ENCODE data around the gene DNASE2B. TPM values are rescaled to one million over a fixed set of nuclear protein-coding genes. Genes with fewer than 3 reads are reported as not detected.

Gene DNASE2B
- total RNA-seq, 1 experiment from 2014 or later, result not detected

DNA sequence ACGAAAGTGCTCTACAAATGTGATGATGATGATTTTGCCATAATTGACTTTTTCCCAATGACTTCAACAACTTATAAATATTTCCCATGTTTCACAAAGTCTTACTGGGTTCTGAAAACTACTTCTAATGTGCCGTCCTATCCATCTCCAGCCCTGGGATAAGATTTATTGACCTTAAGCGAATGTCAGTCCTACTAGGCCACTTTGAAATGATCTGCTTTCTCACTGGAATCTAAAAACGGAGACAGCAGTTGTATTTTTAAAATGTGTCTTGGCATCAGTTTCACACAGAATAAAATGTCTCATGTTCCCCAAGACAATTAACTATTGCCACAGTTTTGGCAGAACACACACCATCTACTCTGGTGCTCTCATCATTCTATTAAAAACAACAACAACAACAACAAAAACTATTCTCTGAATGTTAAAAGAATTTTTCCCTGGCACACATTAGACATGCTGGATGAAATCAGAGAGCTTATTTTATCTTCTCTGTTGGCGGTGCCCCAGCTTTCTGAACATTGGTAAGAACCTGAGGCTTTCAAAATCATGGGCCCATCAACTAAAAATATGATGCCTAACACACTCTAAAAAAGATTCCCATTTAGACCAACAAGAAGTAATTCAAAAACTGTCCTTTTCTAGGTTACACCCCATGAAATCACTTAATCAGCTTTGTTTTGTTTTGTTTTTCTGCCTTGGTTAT lies 23.1 kb upstream of the DNASE2B start:
- POLR2A ChIA-PET, result interaction anchor here (0.6 to 0.8 kb wide), 3 partner anchors 20 to 111 kb away, joined by 3 to 4 read pairs (median 4); no protein-coding TSS in a partner anchor

GRCh38 chr1:84376000-84376910 lies 22.0 kb upstream of the DNASE2B start:
- CTCF ChIA-PET, result no interaction called here
- no TSS peak for BruUV-seq (replicated peaks)

More for the DNA sequence above, 23.1 kb upstream of the DNASE2B start:
- Mint-ChIP-seq H3K4me1 (ENCODE audit: insufficient read depth, unreplicated experiment) (no peaks in the 10 kb centered on the region), H3K4me3 (ENCODE audit: unreplicated experiment) (no peak overlapping the region), H3K27ac (ENCODE audit: low read depth, unreplicated experiment) (no peak overlapping the region), H3K9me3 (ENCODE audit: unreplicated experiment) (no peaks in the 10 kb centered on the region), H3K36me3 (ENCODE audit: insufficient read depth, unreplicated experiment) (no peaks in the 10 kb centered on the region), H3K27me3 (ENCODE audit: insufficient read depth, unreplicated experiment) (no peaks in the 10 kb centered on the region)
- BruUV-seq (replicated peaks), result no TSS peak
- intact Hi-C loops (cut with micrococcal nuclease), result no loop called here
- DNase-seq (ENCODE audit: unreplicated experiment), result no peak
- CTCF ChIA-PET, result no interaction called here
- TF ChIP-seq, protein P1, sequence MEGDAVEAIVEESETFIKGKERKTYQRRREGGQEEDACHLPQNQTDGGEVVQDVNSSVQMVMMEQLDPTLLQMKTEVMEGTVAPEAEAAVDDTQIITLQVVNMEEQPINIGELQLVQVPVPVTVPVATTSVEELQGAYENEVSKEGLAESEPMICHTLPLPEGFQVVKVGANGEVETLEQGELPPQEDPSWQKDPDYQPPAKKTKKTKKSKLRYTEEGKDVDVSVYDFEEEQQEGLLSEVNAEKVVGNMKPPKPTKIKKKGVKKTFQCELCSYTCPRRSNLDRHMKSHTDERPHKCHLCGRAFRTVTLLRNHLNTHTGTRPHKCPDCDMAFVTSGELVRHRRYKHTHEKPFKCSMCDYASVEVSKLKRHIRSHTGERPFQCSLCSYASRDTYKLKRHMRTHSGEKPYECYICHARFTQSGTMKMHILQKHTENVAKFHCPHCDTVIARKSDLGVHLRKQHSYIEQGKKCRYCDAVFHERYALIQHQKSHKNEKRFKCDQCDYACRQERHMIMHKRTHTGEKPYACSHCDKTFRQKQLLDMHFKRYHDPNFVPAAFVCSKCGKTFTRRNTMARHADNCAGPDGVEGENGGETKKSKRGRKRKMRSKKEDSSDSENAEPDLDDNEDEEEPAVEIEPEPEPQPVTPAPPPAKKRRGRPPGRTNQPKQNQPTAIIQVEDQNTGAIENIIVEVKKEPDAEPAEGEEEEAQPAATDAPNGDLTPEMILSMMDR (IDR thresholded peaks at IDR 0.05; ENCODE audit: unreplicated experiment), result no peak

GRCh38 chr1:84377480-84378095 lies 20.7 kb upstream of the DNASE2B start:
- no peaks in the 10 kb centered on the region for H3K4me1 Mint-ChIP-seq (ENCODE audit: insufficient read depth, unreplicated experiment)
- TF ChIP-seq, protein P1 (IDR thresholded peaks at IDR 0.05; ENCODE audit: unreplicated experiment), result no peak
- no peak overlapping the region for H3K4me3 Mint-ChIP-seq (ENCODE audit: unreplicated experiment)
- DNase-seq (ENCODE audit: unreplicated experiment), result peak; percentile 57
- POLR2A ChIA-PET, result interaction anchor here (0.6 to 1.0 kb wide), 3 partner anchors 13 to 370 kb away, joined by 3 to 5 read pairs (median 3); no protein-coding TSS in a partner anchor
- H3K9me3 Mint-ChIP-seq (ENCODE audit: unreplicated experiment), result no peaks in the 10 kb centered on the region
- no peaks in the 10 kb centered on the region for H3K27me3 Mint-ChIP-seq (ENCODE audit: insufficient read depth, unreplicated experiment)
- no peak overlapping the region for H3K27ac Mint-ChIP-seq (ENCODE audit: low read depth, unreplicated experiment)
- no TSS peak for BruUV-seq (replicated peaks)
- intact Hi-C loops (cut with micrococcal nuclease), result no loop called here
- CTCF ChIA-PET, result no interaction called here
- H3K36me3 Mint-ChIP-seq (ENCODE audit: insufficient read depth, unreplicated experiment), result no peaks in the 10 kb centered on the region

More at GRCh38 chr1:84376000-84376910, 22.0 kb upstream of the DNASE2B start:
- H3K9me3 Mint-ChIP-seq (ENCODE audit: unreplicated experiment), result no peaks in the 10 kb centered on the region
- intact Hi-C loops (cut with micrococcal nuclease), result no loop called here
- no peaks in the 10 kb centered on the region for H3K36me3 Mint-ChIP-seq (ENCODE audit: insufficient read depth, unreplicated experiment)
- POLR2A ChIA-PET, result interaction anchor here (0.6 to 0.8 kb wide), 3 partner anchors 19 to 112 kb away, joined by 3 to 4 read pairs (median 4); no protein-coding TSS in a partner anchor
- TF ChIP-seq, protein P1 (IDR thresholded peaks at IDR 0.05; ENCODE audit: unreplicated experiment), result no peak
- no peak for DNase-seq (ENCODE audit: unreplicated experiment)
- H3K27me3 Mint-ChIP-seq (ENCODE audit: insufficient read depth, unreplicated experiment), result no peaks in the 10 kb centered on the region
- no peak overlapping the region for H3K27ac Mint-ChIP-seq (ENCODE audit: low read depth, unreplicated experiment)
- no peak overlapping the region for H3K4me3 Mint-ChIP-seq (ENCODE audit: unreplicated experiment)
- H3K4me1 Mint-ChIP-seq (ENCODE audit: insufficient read depth, unreplicated experiment), result no peaks in the 10 kb centered on the region

Measured in MCF 10A (cell line).